ENCODE measurements around the gene C4orf51.
A peak's percentile ranks its signal among the peaks of the same experiment; 100 is the strongest.

C4orf51 gene

GRCh38 chr4:145709843-145710242, 29.9 kb downstream of the C4orf51 start:
- no peak for DNase-seq (ENCODE audit: low read depth in 2 of 2)

GRCh38 chr4:145716200-145716599, 36.3 kb downstream of the C4orf51 start:
- DNase-seq (ENCODE audit: low read depth in 2 of 2), result no peak

- no peak for DNase-seq (ENCODE audit: low read depth in 2 of 2)
Measured at GRCh38 chr4:145716661-145717200, 36.8 kb downstream of the C4orf51 start.

- DNase-seq (ENCODE audit: low read depth in 2 of 2), result no peak
Measured at GRCh38 chr4:145719752-145720624, 40.0 kb downstream of the C4orf51 start.

GRCh38 chr4:145720656-145721055, 40.7 kb downstream of the C4orf51 start:
- no peak for DNase-seq (ENCODE audit: low read depth in 2 of 2)

GRCh38 chr4:145722561-145722960, 42.6 kb downstream of the C4orf51 start:
- no peak for DNase-seq (ENCODE audit: low read depth in 2 of 2)

- DNase-seq (ENCODE audit: low read depth in 2 of 2), result no peak
Measured at GRCh38 chr4:145723336-145723735, 43.4 kb downstream of the C4orf51 start.

GRCh38 chr4:145730026-145730425, 50.1 kb downstream of the C4orf51 start:
- DNase-seq (ENCODE audit: low read depth in 2 of 2), result no peak

GRCh38 chr4:145731028-145731427, 51.1 kb downstream of the C4orf51 start:
- no peak for DNase-seq (ENCODE audit: low read depth in 2 of 2)

- no peak for DNase-seq (ENCODE audit: low read depth in 2 of 2)
Measured at GRCh38 chr4:145732001-145732815, 52.3 kb downstream of the C4orf51 start.

- DNase-seq (ENCODE audit: low read depth in 2 of 2), result peak; percentile 67 to 71
Measured at GRCh38 chr4:145732895-145733880, 53.2 kb downstream of the C4orf51 start.

- no peak for DNase-seq (ENCODE audit: low read depth in 2 of 2)
Measured at GRCh38 chr4:145734031-145734430, 54.1 kb downstream of the C4orf51 start.

- no peak for DNase-seq (ENCODE audit: low read depth in 2 of 2)
Measured at GRCh38 chr4:145734576-145735346, 54.8 kb downstream of the C4orf51 start.

- no peak for DNase-seq (ENCODE audit: low read depth in 2 of 2)
Measured at GRCh38 chr4:145735347-145735675, 55.4 kb downstream of the C4orf51 start.

- DNase-seq (ENCODE audit: low read depth in 2 of 2), result no peak
Measured at GRCh38 chr4:145735827-145736226, 55.9 kb downstream of the C4orf51 start.

GRCh38 chr4:145736241-145736831, 56.4 kb downstream of the C4orf51 start:
- no peak for DNase-seq (ENCODE audit: low read depth in 2 of 2)

- DNase-seq (ENCODE audit: low read depth in 2 of 2), result no peak
Measured at GRCh38 chr4:145739845-145740244, 59.9 kb downstream of the C4orf51 start.

- no peak for DNase-seq (ENCODE audit: low read depth in 2 of 2)
Measured at GRCh38 chr4:145740806-145741205, 60.9 kb downstream of the C4orf51 start.

- no peak for DNase-seq (ENCODE audit: low read depth in 2 of 2)
Measured at GRCh38 chr4:145743641-145744040, 63.7 kb downstream of the C4orf51 start.

- no peak for DNase-seq (ENCODE audit: low read depth in 2 of 2)
Measured at GRCh38 chr4:145755802-145756201, 75.9 kb downstream of the C4orf51 start.

Data from stimulated activated CD8-positive, alpha-beta memory T cell treated with anti-CD3 and anti-CD28 coated beads, Interleukin-7, amount 100 ng/mL, for 1 hour (primary cell).